ENCODE measurements around the gene FAM174C.

GRCh38 chr19:1254081-1254527, 21.2 kb upstream of the FAM174C start:
- no peak for TF ChIP-seq CTCF (IDR thresholded peaks at IDR 0.05; ENCODE audit: low read length)
- TF ChIP-seq EZH2 (IDR thresholded peaks at IDR 0.05; ENCODE audit: borderline replicate concordance, low read length), result no peak

Data from OCI-LY1 (cell line).